Stimulated activated effector memory CD8-positive, alpha-beta T cell treated with anti-CD3 and anti-CD28 coated beads, Interleukin-12 subunit alpha, Interleukin-12 subunit beta, amount 100 ng/mL, for 72 hours (primary cell): Measurements from ENCODE around the gene MORN5.

Experiments used
- ATAC-seq: fragments of 150-1000 bp; cut with Tn5 transposase; 2 replicates; pipeline ENCODE4 v1.10.0; 2021
- DNase-seq, 2 donors: peaks; one replicate each; pipeline ENCODE4 v3.0.0; 2021 to 2022; ENCODE audit warnings: low spot score in 2 of 2
- H3K27ac Mint-ChIP-seq: one replicate; pipeline ENCODE4 v1.8.0; 2022; ENCODE audit warnings: mild to moderate bottlenecking, mixed read lengths
- H3K36me3 Mint-ChIP-seq: one replicate; pipeline ENCODE4 v1.8.0; 2022; ENCODE audit warnings: mild to moderate bottlenecking, mixed read lengths
- H3K4me1 Mint-ChIP-seq: one replicate; pipeline ENCODE4 v1.8.0; 2022; ENCODE audit warnings: mixed read lengths
- H3K4me3 Mint-ChIP-seq: one replicate; pipeline ENCODE4 v1.8.0; 2022; ENCODE audit warnings: mild to moderate bottlenecking, mixed read lengths
- H3K9me3 Mint-ChIP-seq: one replicate; pipeline ENCODE4 v1.8.0; 2022; ENCODE audit warnings: mixed read lengths

MORN5 gene

DNA sequence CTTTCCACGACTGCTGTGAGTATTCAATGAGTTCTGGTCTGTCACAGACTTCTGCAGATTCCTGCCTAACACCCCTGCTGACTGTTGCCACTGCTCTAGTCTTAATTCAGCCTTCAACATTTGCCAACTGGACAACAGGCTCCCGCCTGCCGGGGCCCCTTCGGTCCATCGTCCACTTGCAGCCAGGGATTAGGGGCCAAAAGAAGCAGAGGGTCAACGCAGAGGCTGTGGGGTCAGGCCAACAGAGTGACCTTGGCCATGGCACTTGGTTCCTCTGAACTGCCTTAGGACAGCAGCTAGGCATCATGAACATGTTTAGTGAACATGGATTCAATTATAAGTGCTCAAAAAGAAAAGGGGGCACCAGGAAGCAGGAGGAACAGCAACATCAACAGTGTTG is 28.7 kb downstream of the MORN5 start:
- no peak overlapping the region for H3K4me3 Mint-ChIP-seq
- ATAC-seq (no peak), DNase-seq (no peak)
- H3K9me3 Mint-ChIP-seq = no peaks in the 10 kb centered on the region
- H3K36me3 Mint-ChIP-seq = no peaks in the 10 kb centered on the region
- no peak overlapping the region for H3K27ac Mint-ChIP-seq
- H3K4me1 Mint-ChIP-seq = no peaks in the 10 kb centered on the region

DNA sequence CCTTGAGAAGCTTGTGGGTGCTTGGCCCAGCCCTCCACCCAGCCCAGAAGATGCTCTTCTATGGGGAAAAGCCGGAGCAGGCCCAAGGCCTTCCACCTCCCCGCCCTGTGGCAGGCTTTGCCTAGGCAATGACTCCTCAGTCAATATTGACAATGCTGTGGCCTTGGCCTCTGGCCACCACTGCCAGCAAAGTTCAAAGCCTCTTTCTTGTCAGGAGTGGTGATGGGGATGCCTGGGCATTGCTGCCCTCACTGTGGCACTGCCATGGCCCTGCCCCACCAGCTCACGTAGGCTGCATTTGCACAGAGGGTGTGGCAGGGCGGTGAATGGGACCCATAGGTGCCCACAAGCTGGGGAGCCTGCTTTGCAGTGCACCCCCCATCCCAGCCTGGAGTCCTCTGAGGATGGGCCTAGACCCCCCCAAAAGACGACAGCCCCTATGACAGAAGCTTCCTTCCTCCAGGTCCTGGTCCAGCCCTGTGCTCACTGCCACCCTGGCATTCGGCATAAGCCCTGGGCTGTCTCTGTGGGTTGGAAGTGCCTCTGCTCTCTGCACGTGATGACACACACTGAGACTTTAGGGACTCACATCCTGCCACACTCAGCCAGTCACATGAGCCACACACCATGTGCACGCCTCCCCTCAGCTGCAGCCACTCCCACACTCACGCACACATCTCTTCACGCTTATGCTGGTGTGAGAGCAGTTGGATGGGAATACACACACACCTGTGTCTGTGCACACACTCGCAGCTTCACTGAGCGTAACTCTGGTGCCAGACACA is 31.1 kb downstream of the MORN5 start:
- no peak for DNase-seq
- Mint-ChIP-seq H3K36me3 (no peaks in the 10 kb centered on the region), H3K27ac (no peak overlapping the region), H3K9me3 (no peaks in the 10 kb centered on the region), H3K4me1 (no peaks in the 10 kb centered on the region), H3K4me3 (no peak overlapping the region)
- ATAC-seq = peak; percentile 74

DNA sequence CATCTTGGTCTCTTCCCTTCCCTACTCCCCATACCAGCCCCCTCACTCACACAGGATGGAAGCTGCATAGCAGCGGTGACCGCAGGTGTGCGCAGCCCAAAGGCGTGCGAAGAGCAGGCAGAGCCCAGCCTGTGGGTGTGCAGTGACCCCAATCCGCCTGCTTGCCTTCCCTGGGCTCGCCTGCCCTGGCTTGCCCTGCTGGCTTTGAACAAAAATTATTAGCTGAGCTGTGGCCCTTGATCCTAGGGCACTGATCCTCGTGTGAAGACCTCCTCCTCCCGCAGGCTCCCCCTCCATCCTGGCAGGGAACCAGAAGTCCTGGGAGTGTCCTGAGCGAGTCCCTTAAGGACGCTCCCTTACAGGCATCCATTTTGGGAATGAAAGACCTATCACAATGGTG is 31.9 kb downstream of the MORN5 start:
- Mint-ChIP-seq H3K4me3 (no peak overlapping the region), H3K27ac (no peak overlapping the region), H3K36me3 (no peaks in the 10 kb centered on the region), H3K9me3 (no peaks in the 10 kb centered on the region), H3K4me1 (no peaks in the 10 kb centered on the region)
- ATAC-seq (no peak), DNase-seq (no peak)

DNA sequence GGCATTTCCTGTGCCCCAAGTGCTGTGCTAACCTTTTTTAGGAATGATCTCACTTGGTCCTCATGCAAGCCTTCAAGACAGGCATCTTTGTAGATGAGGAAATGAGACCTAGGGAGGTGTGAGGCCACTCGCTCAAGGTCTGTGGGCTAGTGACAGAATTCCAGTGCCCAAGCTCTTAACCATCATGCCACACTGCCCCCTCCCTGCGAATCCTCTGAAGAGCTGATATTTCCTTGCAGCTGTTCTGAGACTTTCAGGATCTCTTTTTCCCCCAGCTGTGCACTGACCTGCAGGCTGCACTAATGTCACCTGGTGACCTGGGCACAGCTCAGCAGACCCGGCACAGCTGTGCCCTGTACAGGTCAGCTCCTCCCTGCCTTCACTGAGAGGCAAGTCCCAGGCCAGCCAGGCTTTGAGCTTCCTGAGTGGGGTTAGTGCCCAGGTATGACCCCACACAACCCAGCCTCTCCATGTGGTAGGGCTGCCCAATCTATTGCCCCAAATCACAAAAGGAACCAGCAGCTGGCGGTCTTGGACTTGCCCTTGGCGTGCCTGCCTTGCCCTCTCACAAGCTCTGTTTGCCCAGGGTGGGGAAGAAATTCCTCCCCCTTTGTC is 32.7 kb downstream of the MORN5 start:
- H3K36me3 Mint-ChIP-seq = no peaks in the 10 kb centered on the region
- no peaks in the 10 kb centered on the region for H3K4me1 Mint-ChIP-seq
- no peak for DNase-seq
- no peak for ATAC-seq
- no peak overlapping the region for H3K4me3 Mint-ChIP-seq
- H3K27ac Mint-ChIP-seq = no peak overlapping the region
- H3K9me3 Mint-ChIP-seq = no peaks in the 10 kb centered on the region

DNA sequence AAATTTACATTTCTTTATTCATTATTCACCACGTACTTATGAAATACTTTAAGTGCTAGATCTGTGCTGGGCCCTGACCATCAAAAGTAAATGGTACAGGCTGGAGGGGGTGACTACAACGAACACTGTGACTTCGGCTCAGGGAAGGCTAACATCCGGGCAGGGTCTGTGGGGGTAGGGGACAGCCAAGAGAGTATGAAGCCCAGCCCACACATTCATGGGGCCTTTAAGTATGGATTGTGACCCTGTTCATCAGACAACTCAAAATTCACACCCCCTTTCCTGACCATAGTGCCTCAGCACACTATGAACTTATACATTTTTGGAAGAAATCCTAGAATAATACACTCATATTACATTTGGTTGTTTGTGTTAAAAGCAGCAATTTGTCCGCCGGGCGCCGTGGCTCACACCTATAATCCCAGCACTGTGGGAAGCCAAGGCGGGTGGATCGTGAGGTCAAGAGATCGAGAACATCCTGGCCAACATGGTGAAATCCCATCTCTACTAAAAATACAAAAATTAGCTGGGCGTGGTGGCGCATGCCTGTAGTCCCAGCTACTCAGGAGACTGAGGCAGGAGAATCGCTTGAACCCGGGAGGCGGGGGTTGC is 33.3 kb downstream of the MORN5 start:
- H3K27ac Mint-ChIP-seq = no peak overlapping the region

DNA sequence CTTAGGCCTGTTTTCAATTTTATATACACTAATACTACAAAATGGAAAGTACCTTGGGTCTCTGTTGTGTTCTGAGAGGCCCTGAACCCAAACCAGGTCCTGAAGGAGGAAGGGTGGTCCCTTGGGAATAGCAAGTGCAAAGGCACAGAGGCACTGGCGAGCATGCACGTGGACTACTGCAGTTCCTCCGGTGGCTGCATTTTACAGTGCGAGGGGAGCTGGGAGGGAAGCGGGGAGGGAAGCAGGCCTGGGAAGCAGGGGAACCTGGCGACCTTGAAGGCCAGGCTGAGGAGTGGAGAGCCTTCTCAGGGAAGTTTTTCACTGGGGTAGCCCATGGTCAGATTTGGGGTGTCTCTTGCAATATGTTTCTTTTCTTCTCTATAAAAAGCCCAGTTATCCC is 33.9 kb downstream of the MORN5 start:
- Mint-ChIP-seq H3K36me3 (no peaks in the 10 kb centered on the region), H3K9me3 (no peaks in the 10 kb centered on the region), H3K4me3 (no peak overlapping the region), H3K4me1 (no peaks in the 10 kb centered on the region), H3K27ac (no peak overlapping the region)
- DNase-seq (no peak), ATAC-seq (no peak)

More for the DNA sequence above, 33.3 kb downstream of the MORN5 start:
- DNase-seq = no peak
- Mint-ChIP-seq H3K9me3 (no peaks in the 10 kb centered on the region), H3K4me1 (no peaks in the 10 kb centered on the region), H3K4me3 (no peak overlapping the region), H3K36me3 (no peaks in the 10 kb centered on the region)
- no peak for ATAC-seq

DNA sequence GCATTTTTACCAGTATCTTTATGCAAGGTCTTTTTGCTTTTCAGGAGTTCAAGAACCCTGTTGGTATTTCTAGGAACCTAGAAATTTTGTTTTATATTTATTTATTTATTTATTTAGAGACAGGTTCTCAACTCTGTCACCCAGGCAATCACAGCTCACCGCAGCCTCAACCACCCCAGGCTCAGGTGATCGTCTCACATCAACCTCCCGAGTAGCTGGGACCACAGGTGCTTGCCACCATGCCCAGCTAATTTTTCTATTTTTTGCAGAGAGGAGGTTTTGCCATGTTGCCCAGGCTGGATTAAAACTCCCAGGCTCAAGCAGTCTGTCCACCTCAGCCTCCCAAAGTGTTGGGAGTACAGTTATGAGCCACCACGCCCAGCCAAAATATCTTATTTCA is 36.2 kb downstream of the MORN5 start:
- ATAC-seq = no peak
- Mint-ChIP-seq H3K4me1 (no peaks in the 10 kb centered on the region), H3K36me3 (no peaks in the 10 kb centered on the region), H3K27ac (no peak overlapping the region), H3K4me3 (no peak overlapping the region), H3K9me3 (no peaks in the 10 kb centered on the region)
- no peak for DNase-seq

DNA sequence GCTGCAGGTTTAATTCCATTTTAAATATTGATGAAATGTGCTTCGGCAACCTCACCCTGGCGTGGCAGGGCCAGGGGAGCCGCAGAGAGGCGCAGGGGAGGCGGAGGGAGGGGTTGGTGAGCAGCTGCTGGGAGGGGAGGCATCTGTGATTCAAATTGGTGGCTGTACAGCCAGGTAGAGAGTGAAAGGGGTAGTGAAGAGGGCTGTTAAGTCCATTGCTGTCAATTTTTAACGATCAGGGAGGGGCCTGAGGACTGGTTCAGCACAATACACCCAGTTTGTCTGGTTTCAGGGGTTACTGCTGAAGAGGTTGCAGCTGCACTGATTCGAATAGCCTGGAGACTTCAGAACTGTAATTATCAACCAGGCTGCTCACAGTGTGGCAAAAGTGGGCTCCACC is 37.7 kb downstream of the MORN5 start:
- DNase-seq (no peak), ATAC-seq (no peak)
- Mint-ChIP-seq H3K36me3 (no peaks in the 10 kb centered on the region), H3K4me1 (no peaks in the 10 kb centered on the region), H3K9me3 (no peaks in the 10 kb centered on the region), H3K4me3 (no peak overlapping the region), H3K27ac (no peak overlapping the region)

DNA sequence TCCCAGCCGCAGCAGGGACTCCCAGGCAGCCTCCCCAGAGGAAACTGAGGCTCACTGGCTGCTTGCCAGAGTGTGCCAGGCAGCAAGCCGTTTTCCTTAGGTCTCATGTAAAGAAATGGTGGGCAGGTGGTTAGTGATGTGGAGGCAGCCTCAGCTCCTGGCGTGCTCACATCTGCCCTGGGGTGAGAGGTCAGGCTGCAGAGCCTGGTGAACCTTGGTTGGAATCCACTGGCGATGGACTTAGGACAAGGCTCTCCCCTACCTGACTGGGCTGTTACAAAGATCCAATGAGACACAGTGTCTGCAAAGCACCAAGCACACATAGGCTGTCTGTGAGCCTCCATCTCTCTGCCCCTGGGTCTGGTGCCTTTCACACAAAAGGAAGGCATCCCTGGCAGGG is 38.2 kb downstream of the MORN5 start:
- no peak for ATAC-seq
- peak overlapping the region; percentile 2 for H3K27ac Mint-ChIP-seq
- H3K9me3 Mint-ChIP-seq = no peaks in the 10 kb centered on the region
- DNase-seq = no peak
- H3K4me3 Mint-ChIP-seq = no peak overlapping the region
- H3K36me3 Mint-ChIP-seq = no peaks in the 10 kb centered on the region
- no peaks in the 10 kb centered on the region for H3K4me1 Mint-ChIP-seq

DNA sequence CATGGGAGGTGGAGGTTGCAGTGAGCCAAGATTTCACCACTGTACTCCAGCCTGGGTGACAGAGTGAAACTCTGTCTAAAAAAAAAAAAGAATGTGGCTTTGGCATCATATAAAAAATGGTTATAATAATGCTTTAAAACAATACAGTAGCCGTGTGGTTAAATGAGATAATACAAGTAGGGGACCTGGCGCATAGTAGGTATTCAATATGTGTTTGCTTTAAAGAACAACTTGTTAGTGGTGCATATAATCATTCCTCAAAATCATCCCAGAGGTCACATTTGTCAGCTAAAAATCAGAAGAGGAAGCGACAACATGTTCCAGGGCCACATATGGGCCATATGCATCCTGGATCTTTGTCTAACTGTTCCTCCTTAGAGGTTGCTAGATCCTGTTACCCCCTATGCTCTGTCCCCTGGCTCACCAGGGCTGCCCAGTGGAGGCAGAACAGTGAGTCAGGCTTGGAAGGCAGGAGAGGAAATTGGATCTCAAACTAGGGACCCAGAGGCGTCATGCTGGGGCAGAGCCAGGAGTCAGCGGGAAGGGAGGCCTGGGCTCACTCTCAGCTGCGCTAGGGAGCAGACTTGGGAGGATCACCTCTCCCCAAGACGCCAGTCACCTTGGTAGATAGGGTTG is 41.4 kb downstream of the MORN5 start:
- H3K4me3 Mint-ChIP-seq = no peak overlapping the region
- H3K27ac Mint-ChIP-seq = no peak overlapping the region
- DNase-seq (no peak), ATAC-seq (no peak)
- H3K36me3 Mint-ChIP-seq = no peaks in the 10 kb centered on the region
- no peaks in the 10 kb centered on the region for H3K9me3 Mint-ChIP-seq
- no peaks in the 10 kb centered on the region for H3K4me1 Mint-ChIP-seq

DNA sequence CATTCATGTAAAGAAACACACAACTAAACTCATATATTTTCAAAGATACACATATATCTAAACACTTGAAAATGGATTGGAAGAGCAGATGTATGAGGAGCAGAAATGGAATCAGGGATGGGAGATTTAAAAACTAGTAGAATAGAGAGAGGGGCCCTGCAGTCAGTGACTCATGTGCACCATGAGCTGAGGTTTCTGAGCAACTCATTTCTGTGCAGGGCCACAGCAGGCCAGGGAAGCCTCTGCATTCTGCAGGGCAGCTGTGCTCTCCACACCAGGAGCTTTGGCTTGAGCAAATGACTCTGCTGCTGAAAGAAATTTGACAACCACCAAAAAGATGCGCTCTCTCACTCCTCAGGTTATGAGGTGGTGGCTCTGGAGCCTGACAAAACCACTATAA is 41.9 kb downstream of the MORN5 start:
- DNase-seq (no peak), ATAC-seq (peak; percentile 64)
- Mint-ChIP-seq H3K36me3 (no peaks in the 10 kb centered on the region), H3K4me3 (no peak overlapping the region), H3K9me3 (no peaks in the 10 kb centered on the region), H3K4me1 (no peaks in the 10 kb centered on the region), H3K27ac (no peak overlapping the region)

DNA sequence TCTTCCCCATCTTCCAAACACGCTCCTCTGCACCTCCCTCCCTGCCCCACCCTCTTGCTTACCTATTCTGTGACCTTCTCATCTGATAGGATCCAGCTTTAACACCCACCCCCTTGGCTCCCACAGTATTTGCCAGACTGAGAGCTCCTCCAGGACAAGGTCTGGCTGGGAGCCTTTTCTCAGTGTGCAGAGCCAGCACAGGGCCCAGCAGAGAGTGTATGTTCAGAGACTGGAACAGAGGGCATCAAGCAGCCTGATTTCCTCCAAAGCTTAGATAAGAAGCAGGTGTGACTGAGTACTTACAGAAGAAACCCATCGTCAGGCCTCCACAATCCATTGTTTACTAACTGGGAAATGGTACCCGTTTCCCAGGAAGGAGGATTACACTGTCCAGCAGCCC is 42.4 kb downstream of the MORN5 start:
- no peak overlapping the region for H3K4me3 Mint-ChIP-seq
- no peaks in the 10 kb centered on the region for H3K36me3 Mint-ChIP-seq
- no peak overlapping the region for H3K27ac Mint-ChIP-seq
- H3K4me1 Mint-ChIP-seq = no peaks in the 10 kb centered on the region
- ATAC-seq (no peak), DNase-seq (no peak)
- no peaks in the 10 kb centered on the region for H3K9me3 Mint-ChIP-seq

DNA sequence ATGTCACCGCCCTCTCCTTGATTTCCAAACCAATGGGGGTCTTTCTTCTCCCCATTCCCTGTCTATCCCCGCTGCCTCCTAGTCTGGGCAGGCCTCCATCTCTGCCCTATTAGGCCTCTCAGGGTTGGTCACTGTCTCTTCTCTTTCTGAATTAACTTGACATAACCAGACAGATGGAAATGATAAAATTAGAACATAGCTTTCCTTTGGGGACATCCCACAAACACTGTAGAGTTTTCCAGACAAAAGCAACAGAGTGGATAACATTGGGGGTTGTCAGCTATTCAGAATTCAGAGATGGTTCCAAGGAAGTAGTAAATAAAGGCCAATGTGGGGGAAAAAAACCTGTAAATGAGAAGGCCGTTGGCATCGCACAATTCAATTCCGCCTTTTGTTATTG is 44.3 kb downstream of the MORN5 start:
- Mint-ChIP-seq H3K27ac (no peak overlapping the region), H3K4me3 (no peak overlapping the region), H3K36me3 (no peaks in the 10 kb centered on the region), H3K9me3 (no peaks in the 10 kb centered on the region), H3K4me1 (no peaks in the 10 kb centered on the region)
- ATAC-seq (no peak), DNase-seq (no peak)

DNA sequence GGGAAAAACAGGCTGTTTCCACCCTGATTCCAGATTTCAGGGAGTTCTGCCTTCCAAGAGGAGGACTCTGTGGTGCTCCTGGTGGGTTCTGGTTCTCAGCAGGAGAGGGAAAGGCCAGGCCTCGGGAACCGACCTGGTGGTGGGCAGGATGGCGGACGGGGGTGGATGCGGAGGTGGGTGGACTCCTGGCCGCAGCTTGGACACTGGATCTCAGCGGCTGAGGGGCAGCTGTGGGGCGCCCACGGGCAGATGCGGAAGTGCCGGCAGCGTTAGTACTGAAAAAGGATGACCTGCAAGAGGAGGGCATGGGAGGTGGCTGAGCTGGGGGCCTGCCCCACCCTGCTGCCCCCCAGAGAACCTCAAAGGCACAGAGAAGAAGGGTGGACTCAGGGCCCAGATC is 44.8 kb downstream of the MORN5 start:
- no peaks in the 10 kb centered on the region for H3K4me1 Mint-ChIP-seq
- no peaks in the 10 kb centered on the region for H3K36me3 Mint-ChIP-seq
- ATAC-seq (no peak), DNase-seq (no peak)
- no peaks in the 10 kb centered on the region for H3K9me3 Mint-ChIP-seq
- no peak overlapping the region for H3K27ac Mint-ChIP-seq
- no peak overlapping the region for H3K4me3 Mint-ChIP-seq

DNA sequence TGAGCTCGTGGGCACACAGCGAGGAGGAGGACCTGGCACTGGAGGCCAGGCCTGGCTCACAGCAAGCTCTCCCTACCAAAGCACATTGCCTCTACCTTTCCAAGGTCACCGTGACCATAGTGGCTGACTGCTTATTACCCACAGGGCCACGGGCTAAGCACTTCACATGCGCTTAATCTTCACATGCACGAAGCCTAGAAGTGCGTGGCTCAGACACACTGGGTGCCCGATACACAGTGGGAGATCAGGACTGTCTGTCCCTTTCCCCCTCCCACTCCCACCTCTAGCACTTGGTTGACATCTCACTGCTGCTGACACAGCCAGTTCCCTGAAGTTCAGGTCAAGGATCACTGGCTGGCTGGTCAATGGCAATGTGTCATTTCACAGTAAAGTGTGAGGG is 45.5 kb downstream of the MORN5 start:
- ATAC-seq (no peak), DNase-seq (no peak)
- H3K4me3 Mint-ChIP-seq = no peak overlapping the region
- H3K36me3 Mint-ChIP-seq = no peaks in the 10 kb centered on the region
- H3K4me1 Mint-ChIP-seq = no peaks in the 10 kb centered on the region
- no peak overlapping the region for H3K27ac Mint-ChIP-seq
- H3K9me3 Mint-ChIP-seq = no peaks in the 10 kb centered on the region
